ENCODE data around the gene APOE.
"Not testable (repeated sequence)": the region's sequence is repeated elsewhere in the genome, so short reads cannot be mapped to it uniquely, and the experiment has no call there.

DNA sequence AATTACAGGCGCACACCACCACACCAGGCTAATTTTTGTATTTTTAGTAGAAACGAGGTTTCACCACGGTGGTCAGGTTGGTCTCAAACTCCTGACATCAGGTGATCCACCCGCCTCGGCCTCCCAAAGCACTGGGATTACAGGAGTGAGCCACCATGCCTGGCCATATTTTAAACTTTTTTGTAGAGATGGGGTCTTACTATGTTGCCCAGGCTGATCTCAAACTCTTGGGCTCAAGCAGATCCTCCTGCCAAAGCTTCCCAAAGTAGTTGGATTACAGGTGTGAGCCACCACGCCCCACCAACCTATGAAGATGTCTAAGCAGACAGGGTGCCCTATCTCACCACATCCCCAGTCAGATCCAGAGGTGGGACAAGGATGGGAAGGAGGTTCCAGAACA lies 6.3 kb downstream of the APOE start:
- TF ChIP-seq GABPA (IDR thresholded peaks at IDR 0.05; ENCODE audit: borderline replicate concordance, insufficient read depth, low read length); EZH2 (IDR thresholded peaks at IDR 0.05; ENCODE audit: low read depth, low read length, severe bottlenecking): not testable (repeated sequence)
- TF ChIP-seq, protein P1, sequence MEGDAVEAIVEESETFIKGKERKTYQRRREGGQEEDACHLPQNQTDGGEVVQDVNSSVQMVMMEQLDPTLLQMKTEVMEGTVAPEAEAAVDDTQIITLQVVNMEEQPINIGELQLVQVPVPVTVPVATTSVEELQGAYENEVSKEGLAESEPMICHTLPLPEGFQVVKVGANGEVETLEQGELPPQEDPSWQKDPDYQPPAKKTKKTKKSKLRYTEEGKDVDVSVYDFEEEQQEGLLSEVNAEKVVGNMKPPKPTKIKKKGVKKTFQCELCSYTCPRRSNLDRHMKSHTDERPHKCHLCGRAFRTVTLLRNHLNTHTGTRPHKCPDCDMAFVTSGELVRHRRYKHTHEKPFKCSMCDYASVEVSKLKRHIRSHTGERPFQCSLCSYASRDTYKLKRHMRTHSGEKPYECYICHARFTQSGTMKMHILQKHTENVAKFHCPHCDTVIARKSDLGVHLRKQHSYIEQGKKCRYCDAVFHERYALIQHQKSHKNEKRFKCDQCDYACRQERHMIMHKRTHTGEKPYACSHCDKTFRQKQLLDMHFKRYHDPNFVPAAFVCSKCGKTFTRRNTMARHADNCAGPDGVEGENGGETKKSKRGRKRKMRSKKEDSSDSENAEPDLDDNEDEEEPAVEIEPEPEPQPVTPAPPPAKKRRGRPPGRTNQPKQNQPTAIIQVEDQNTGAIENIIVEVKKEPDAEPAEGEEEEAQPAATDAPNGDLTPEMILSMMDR (IDR thresholded peaks at IDR 0.05; ENCODE audit: control extremely low read depth in 1 of 3, insufficient read depth in 1 of 3, low read depth in 1 of 3, low read length in 3 of 3): not testable (repeated sequence)

All from H1 (cell line).